ENCODE data around the gene PFKFB2.

GRCh38 chr1:207081806-207082205, 28.7 kb downstream of the PFKFB2 start:
- no peak for TF ChIP-seq ZNF274 (IDR thresholded peaks at IDR 0.05; ENCODE audit: low read depth, low read length)
- TF ChIP-seq SUZ12 (IDR thresholded peaks at IDR 0.05; ENCODE audit: extremely low read depth, insufficient read depth, insufficient read length), result no peak

Measured in NT2/D1 (cell line).